CD4-positive, CD25-positive, alpha-beta regulatory T cell (primary cell): ENCODE measurements around the gene AOPEP. TPM values are rescaled to one million over a fixed set of nuclear protein-coding genes. Genes with fewer than 3 reads are reported as not detected.

Experiments
- ATAC-seq, 2 donors: fragments of 150-1000 bp; cut with Tn5 transposase; one replicate each; pipeline ENCODE4 v1.10.0; 2021; ENCODE audit warnings: low read depth in 2 of 2, moderate number of reproducible peaks in 2 of 2, moderate library complexity in 1 of 2
- DNase-seq, 3 donors: peaks; one replicate each; pipeline versions ENCODE4 v3.0.0 to v3.0.0-alpha.2; 2012 to 2022; ENCODE audit warnings: mixed read lengths in 1 of 3
- H3K27ac ChIP-seq: one replicate; pipeline ENCODE4 v1.7.0; 2013; ENCODE audit warnings: mild to moderate bottlenecking, low read length; ENCODE audit not compliant: insufficient read depth, poor library complexity, severe bottlenecking
- H3K27me3 ChIP-seq: one replicate; pipeline ENCODE4 v1.7.0; 2013; ENCODE audit warnings: low read length; ENCODE audit not compliant: control insufficient read depth, insufficient read depth
- H3K36me3 ChIP-seq: one replicate; pipeline ENCODE4 v1.7.0; 2013; ENCODE audit warnings: mild to moderate bottlenecking, low read length, moderate library complexity; ENCODE audit not compliant: control insufficient read depth, insufficient read depth
- H3K4me1 ChIP-seq: 2 replicates; pipeline ENCODE4 v1.7.0; 2013; ENCODE audit warnings: mild to moderate bottlenecking, low read length; ENCODE audit not compliant: insufficient read depth, control insufficient read depth, poor library complexity, severe bottlenecking
- H3K4me3 ChIP-seq: one replicate; pipeline ENCODE4 v1.7.0; 2013; ENCODE audit warnings: low read depth, mild to moderate bottlenecking, low read length, moderate library complexity
- H3K9me3 ChIP-seq, 2 experiments: 1 replicate in 1 of 2; 2 replicates in 1 of 2; pipeline ENCODE4 v1.7.0; 2013; ENCODE audit warnings: low read length in 2 of 2, mild to moderate bottlenecking in 1 of 2, moderate library complexity in 1 of 2; ENCODE audit not compliant: control insufficient read depth in 2 of 2
- H3K27ac Mint-ChIP-seq, 3 donors: one replicate each; pipeline ENCODE4 v1.8.0; 2020 to 2022; ENCODE audit warnings: mild to moderate bottlenecking in 3 of 3, mixed read lengths in 3 of 3, moderate library complexity in 2 of 3
- H3K27me3 Mint-ChIP-seq: one replicate; pipeline ENCODE4 v1.8.0; 2022; ENCODE audit warnings: mild to moderate bottlenecking, mixed read lengths
- H3K36me3 Mint-ChIP-seq: one replicate; pipeline ENCODE4 v1.8.0; 2020; ENCODE audit warnings: mixed read lengths
- H3K4me1 Mint-ChIP-seq, 4 donors: one replicate each; pipeline ENCODE4 v1.8.0; 2020 to 2022; ENCODE audit warnings: mixed read lengths in 4 of 4, mild to moderate bottlenecking in 1 of 4
- H3K4me3 Mint-ChIP-seq, 4 donors: one replicate each; pipeline ENCODE4 v1.8.0; 2020 to 2022; ENCODE audit warnings: mild to moderate bottlenecking in 4 of 4, mixed read lengths in 4 of 4, moderate library complexity in 3 of 4
- H3K9me3 Mint-ChIP-seq, 7 donors: one replicate each; pipeline ENCODE4 v1.8.0; 2020 to 2022; ENCODE audit warnings: mixed read lengths in 7 of 7, mild to moderate bottlenecking in 3 of 7, moderate library complexity in 2 of 7
- polyA plus RNA-seq, 4 donors: library from polyadenylated mRNA; unstranded; fragments of 300-500 nt; fragmentation: Illumina TruSeq; gene quantifications; one replicate each; pipeline ENCODE4 v1.2.3, GENCODE V29; 2021
- total RNA-seq: library from RNA; stranded (reverse); gene quantifications from one replicate; pipeline ENCODE4 v1.2.3, GENCODE V29; 2022

AOPEP gene
- total and polyA plus RNA-seq, 5 donors from 2014 or later: 4.6 to 12.9 (median 6.4) TPM

DNA sequence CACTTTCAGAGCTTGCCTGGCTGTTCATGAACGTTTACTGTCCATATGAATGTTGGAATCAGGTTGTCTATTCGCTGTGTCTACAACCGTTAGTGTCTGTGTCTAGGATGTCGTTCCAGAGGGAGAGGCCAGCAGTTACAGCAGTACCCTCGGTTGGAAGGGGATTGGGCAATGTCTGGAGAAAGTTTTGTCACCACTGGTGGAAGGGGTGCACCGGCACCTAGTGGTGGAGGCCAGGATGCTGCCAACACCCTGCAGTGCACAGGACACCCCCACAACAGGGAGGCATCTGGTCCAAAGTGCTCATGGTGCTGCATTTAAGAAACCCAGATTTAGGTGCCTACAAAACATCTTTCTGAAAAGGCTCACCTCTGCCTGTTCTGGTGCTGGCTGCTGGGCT lies 370.3 kb downstream of the AOPEP start:
- H3K27me3 ChIP-seq: no peaks in the 10 kb centered on the region
- no peak overlapping the region for H3K4me3 ChIP-seq
- ATAC-seq (no peak), DNase-seq (no peak)
- H3K9me3 ChIP-seq: no peaks in the 10 kb centered on the region
- H3K27ac ChIP-seq: no peak overlapping the region
- Mint-ChIP-seq H3K4me3 (no peak overlapping the region), H3K27me3 (no peaks in the 10 kb centered on the region), H3K36me3 (no peaks in the 10 kb centered on the region), H3K4me1 (peaks cover 0 to 5% (median 1%) of the 10 kb centered on the region in 4 donors), H3K27ac (no peak overlapping the region), H3K9me3 (no peaks in the 10 kb centered on the region)
- no peaks in the 10 kb centered on the region for H3K36me3 ChIP-seq
- no peaks in the 10 kb centered on the region for H3K4me1 ChIP-seq

- no peaks in the 10 kb centered on the region for H3K27me3 ChIP-seq
- no peak overlapping the region for H3K4me3 ChIP-seq
- ATAC-seq (no peak), DNase-seq (no peak)
- H3K9me3 ChIP-seq: no peaks in the 10 kb centered on the region
- no peaks in the 10 kb centered on the region for H3K27me3 Mint-ChIP-seq
- H3K4me1 Mint-ChIP-seq: peaks cover 0 to 5% (median 1%) of the 10 kb centered on the region in 4 donors
- no peaks in the 10 kb centered on the region for H3K4me1 ChIP-seq
- H3K4me3 Mint-ChIP-seq: no peak overlapping the region
- no peaks in the 10 kb centered on the region for H3K36me3 Mint-ChIP-seq
- no peak overlapping the region for H3K27ac Mint-ChIP-seq
- no peak overlapping the region for H3K27ac ChIP-seq
- H3K36me3 ChIP-seq: no peaks in the 10 kb centered on the region
- H3K9me3 Mint-ChIP-seq: no peaks in the 10 kb centered on the region
Measured at GRCh38 chr9:95097279-95097678, 370.8 kb downstream of the AOPEP start.

DNA sequence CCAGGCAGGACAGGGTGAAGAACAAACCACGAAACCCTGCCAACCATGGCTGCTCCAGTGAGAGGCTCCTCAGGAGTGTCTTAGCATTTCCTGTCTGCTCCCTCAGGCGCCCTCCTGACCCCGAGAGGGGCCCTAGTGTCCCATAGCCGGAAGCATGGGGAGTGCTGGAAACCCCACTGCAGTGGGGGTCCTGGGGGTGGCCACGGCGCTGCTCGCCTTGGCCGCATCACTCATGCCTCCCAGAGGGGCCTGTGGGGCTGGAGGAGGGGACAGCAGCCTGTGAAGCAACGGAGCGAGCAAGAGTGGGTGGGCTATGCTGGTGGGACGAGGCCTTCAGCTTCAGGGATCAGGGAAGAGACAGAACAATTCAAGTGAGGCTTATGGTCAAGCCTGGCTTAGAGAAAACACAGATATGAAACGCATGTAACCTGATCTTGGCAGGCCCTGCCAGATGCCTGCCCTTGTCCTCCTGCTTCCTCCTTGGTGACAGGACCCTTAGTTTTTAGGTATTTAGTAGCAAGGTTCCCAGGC lies 372.0 kb downstream of the AOPEP start:
- H3K27me3 Mint-ChIP-seq: no peaks in the 10 kb centered on the region
- ATAC-seq (no peak), DNase-seq (no peak)
- H3K9me3 Mint-ChIP-seq: no peaks in the 10 kb centered on the region
- Histone ChIP-seq H3K27me3 (no peaks in the 10 kb centered on the region), H3K36me3 (no peaks in the 10 kb centered on the region), H3K27ac (no peak overlapping the region), H3K9me3 (no peaks in the 10 kb centered on the region), H3K4me1 (no peaks in the 10 kb centered on the region), H3K4me3 (no peak overlapping the region)
- H3K4me1 Mint-ChIP-seq: peaks cover 0 to 3% (median 0%) of the 10 kb centered on the region in 4 donors
- peak overlapping the region in 1 of 3 donors; percentile 31 for H3K27ac Mint-ChIP-seq
- H3K4me3 Mint-ChIP-seq: no peak overlapping the region
- H3K36me3 Mint-ChIP-seq: no peaks in the 10 kb centered on the region

DNA sequence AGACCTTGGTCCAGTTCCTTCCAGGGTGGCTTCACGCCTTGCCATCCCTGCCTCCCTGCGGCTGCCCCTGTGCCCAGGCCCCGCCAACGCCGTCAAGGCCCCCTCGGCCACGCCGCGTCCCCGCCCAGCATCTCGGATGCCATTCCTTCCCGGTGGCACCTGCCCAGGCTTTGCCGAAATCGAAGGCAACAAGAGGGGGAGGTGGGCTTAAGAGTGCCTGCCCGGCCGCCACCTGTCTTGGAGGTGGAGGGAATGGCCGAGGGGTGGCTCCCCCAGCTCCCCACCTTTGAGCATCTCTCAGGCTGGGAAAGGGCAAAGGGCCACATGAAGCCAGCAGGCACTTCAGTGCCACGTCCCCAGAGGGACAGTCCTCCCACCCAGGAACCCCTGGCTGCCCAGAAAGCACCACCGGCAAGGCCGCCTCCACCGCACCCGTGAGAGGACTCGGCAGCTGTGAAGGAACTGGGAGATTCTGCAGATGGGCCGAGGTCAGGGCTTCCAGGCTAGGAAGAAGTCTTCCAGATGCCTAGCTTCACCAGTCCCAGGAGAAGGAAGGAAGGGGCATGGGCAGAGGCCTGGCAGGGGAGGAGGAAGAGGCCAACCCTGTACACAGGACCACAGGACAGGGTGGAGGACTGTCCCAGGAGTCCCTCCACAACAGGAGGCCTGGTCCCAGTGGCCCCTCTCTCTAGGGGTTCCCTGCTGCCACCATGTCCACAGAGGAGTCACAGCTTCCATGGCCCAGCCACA lies 373.0 kb downstream of the AOPEP start:
- H3K36me3 Mint-ChIP-seq: no peaks in the 10 kb centered on the region
- no peak overlapping the region for H3K27ac Mint-ChIP-seq
- H3K9me3 Mint-ChIP-seq: no peaks in the 10 kb centered on the region
- H3K4me3 ChIP-seq: no peak overlapping the region
- ATAC-seq (no peak), DNase-seq (no peak)
- H3K27me3 ChIP-seq: no peaks in the 10 kb centered on the region
- H3K36me3 ChIP-seq: no peaks in the 10 kb centered on the region
- peak overlapping the region in 1 of 4 donors; percentile 27 for H3K4me3 Mint-ChIP-seq
- H3K4me1 Mint-ChIP-seq: peaks cover 0 to 3% (median 0%) of the 10 kb centered on the region in 4 donors
- no peaks in the 10 kb centered on the region for H3K4me1 ChIP-seq
- H3K9me3 ChIP-seq: no peaks in the 10 kb centered on the region
- H3K27me3 Mint-ChIP-seq: no peaks in the 10 kb centered on the region
- no peak overlapping the region for H3K27ac ChIP-seq

- DNase-seq (no peak), ATAC-seq (no peak)
- H3K27me3 Mint-ChIP-seq: no peaks in the 10 kb centered on the region
- peaks cover 0 to 3% (median 0%) of the 10 kb centered on the region in 4 donors for H3K4me1 Mint-ChIP-seq
- H3K9me3 Mint-ChIP-seq: no peaks in the 10 kb centered on the region
- no peak overlapping the region for H3K27ac ChIP-seq
- no peak overlapping the region for H3K4me3 ChIP-seq
- no peaks in the 10 kb centered on the region for H3K36me3 ChIP-seq
- no peaks in the 10 kb centered on the region for H3K4me1 ChIP-seq
- H3K9me3 ChIP-seq: no peaks in the 10 kb centered on the region
- H3K27ac Mint-ChIP-seq: no peak overlapping the region
- no peak overlapping the region for H3K4me3 Mint-ChIP-seq
- H3K27me3 ChIP-seq: no peaks in the 10 kb centered on the region
- peaks cover 3% of the 10 kb centered on the region for H3K36me3 Mint-ChIP-seq
Measured at GRCh38 chr9:95100071-95100627, 373.6 kb downstream of the AOPEP start.

DNA sequence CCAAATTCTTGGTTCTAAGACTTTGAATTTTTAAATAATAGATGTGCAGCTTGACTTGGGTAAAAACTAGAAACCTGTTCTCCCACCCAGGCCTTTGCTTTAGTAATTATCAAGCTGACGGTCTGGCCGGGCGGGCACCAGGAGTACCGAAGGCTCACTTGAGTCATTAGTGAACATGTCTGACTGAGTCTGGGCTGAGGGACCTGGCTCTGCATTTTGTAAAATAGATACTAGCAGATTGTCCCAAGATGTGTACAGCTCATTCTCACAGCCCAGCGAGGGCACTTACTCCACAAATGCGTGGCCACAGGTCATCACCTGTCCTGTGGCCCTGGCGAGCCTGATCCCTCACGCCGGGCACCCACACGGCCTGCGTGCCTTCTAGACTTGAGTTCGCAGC lies 374.8 kb downstream of the AOPEP start:
- Histone ChIP-seq H3K27ac (no peak overlapping the region), H3K9me3 (no peaks in the 10 kb centered on the region), H3K36me3 (no peaks in the 10 kb centered on the region), H3K27me3 (no peaks in the 10 kb centered on the region), H3K4me1 (no peaks in the 10 kb centered on the region), H3K4me3 (no peak overlapping the region)
- no peaks in the 10 kb centered on the region for H3K9me3 Mint-ChIP-seq
- ATAC-seq: no peak
- H3K4me3 Mint-ChIP-seq: no peak overlapping the region
- no peak for DNase-seq
- H3K4me1 Mint-ChIP-seq: no peaks in the 10 kb centered on the region
- H3K27me3 Mint-ChIP-seq: no peaks in the 10 kb centered on the region
- H3K36me3 Mint-ChIP-seq: peaks cover 12% of the 10 kb centered on the region
- H3K27ac Mint-ChIP-seq: no peak overlapping the region

- no peaks in the 10 kb centered on the region for H3K27me3 Mint-ChIP-seq
- H3K4me3 ChIP-seq: no peak overlapping the region
- no peak overlapping the region for H3K27ac ChIP-seq
- peak overlapping the region in 1 of 3 donors; percentile 20 for H3K27ac Mint-ChIP-seq
- H3K9me3 ChIP-seq: no peaks in the 10 kb centered on the region
- no peaks in the 10 kb centered on the region for H3K27me3 ChIP-seq
- H3K36me3 Mint-ChIP-seq: peaks cover 12% of the 10 kb centered on the region
- no peaks in the 10 kb centered on the region for H3K36me3 ChIP-seq
- H3K9me3 Mint-ChIP-seq: no peaks in the 10 kb centered on the region
- no peak overlapping the region for H3K4me3 Mint-ChIP-seq
- no peak for DNase-seq
- H3K4me1 ChIP-seq: no peaks in the 10 kb centered on the region
- no peak for ATAC-seq
- H3K4me1 Mint-ChIP-seq: no peaks in the 10 kb centered on the region
Measured at GRCh38 chr9:95102001-95102433, 375.5 kb downstream of the AOPEP start.

GRCh38 chr9:95102572-95102971 lies 376.1 kb downstream of the AOPEP start:
- Histone ChIP-seq H3K27me3 (no peaks in the 10 kb centered on the region), H3K4me1 (no peaks in the 10 kb centered on the region), H3K27ac (no peak overlapping the region), H3K36me3 (no peaks in the 10 kb centered on the region), H3K9me3 (no peaks in the 10 kb centered on the region), H3K4me3 (no peak overlapping the region)
- Mint-ChIP-seq H3K4me1 (no peaks in the 10 kb centered on the region), H3K27ac (no peak overlapping the region), H3K9me3 (no peaks in the 10 kb centered on the region), H3K27me3 (no peaks in the 10 kb centered on the region), H3K36me3 (peaks cover 12% of the 10 kb centered on the region), H3K4me3 (no peak overlapping the region)
- no peak for ATAC-seq
- no peak for DNase-seq
